H9 (cell line): ENCODE results near the gene ENOX1. TPM values are rescaled to one million over a fixed set of nuclear protein-coding genes. Genes with fewer than 3 reads are reported as not detected.

ENCODE experiments used
- DNase-seq: peaks from one replicate; pipeline ENCODE4 v3.0.0-alpha.2; 2017
- H2AFZ ChIP-seq: one replicate; pipeline ENCODE4 v1.6.1; 2013; ENCODE audit warnings: mild to moderate bottlenecking, low read length, control low read depth, moderate library complexity
- H2AK5ac ChIP-seq: 2 replicates; pipeline ENCODE4 v1.6.1; 2013; ENCODE audit warnings: low read length, control low read depth, mixed read lengths; ENCODE audit not compliant: insufficient read length
- H2BK120ac ChIP-seq: one replicate; pipeline ENCODE4 v1.6.1; 2013; ENCODE audit warnings: low read depth, mild to moderate bottlenecking, low read length, control low read depth, inconsistent platforms; ENCODE audit not compliant: poor library complexity, severe bottlenecking
- H2BK12ac ChIP-seq: 2 replicates; pipeline ENCODE4 v1.6.1; 2013; ENCODE audit warnings: low read length, control low read depth, mixed read lengths, low read depth; ENCODE audit not compliant: insufficient read length
- H2BK15ac ChIP-seq: 2 replicates; pipeline ENCODE4 v1.6.1; 2013; ENCODE audit warnings: low read depth, low read length, control low read depth
- H2BK20ac ChIP-seq: one replicate; pipeline ENCODE4 v1.6.1; 2013; ENCODE audit warnings: low read depth, mild to moderate bottlenecking, low read length, control low read depth, inconsistent platforms; ENCODE audit not compliant: poor library complexity, severe bottlenecking
- H2BK5ac ChIP-seq: 2 replicates; pipeline ENCODE4 v1.6.1; 2013; ENCODE audit warnings: low read length, control low read depth, mixed read lengths; ENCODE audit not compliant: insufficient read length
- H3K14ac ChIP-seq: 2 replicates; pipeline ENCODE4 v1.6.1; 2013; ENCODE audit warnings: low read length, control low read depth; ENCODE audit not compliant: insufficient read depth
- H3K18ac ChIP-seq: 2 replicates; pipeline ENCODE4 v1.6.1; 2013; ENCODE audit warnings: low read depth, mild to moderate bottlenecking, mixed read lengths, low read length, control low read depth; ENCODE audit not compliant: insufficient read length
- H3K23ac ChIP-seq: 2 replicates; pipeline ENCODE4 v1.6.1; 2013; ENCODE audit warnings: low read length, control low read depth, mixed read lengths, low read depth; ENCODE audit not compliant: insufficient read length
- H3K23me2 ChIP-seq: 2 replicates; pipeline ENCODE4 v1.6.1; 2013; ENCODE audit warnings: low read depth, mild to moderate bottlenecking, mixed read lengths, low read length, control low read depth; ENCODE audit not compliant: insufficient read length, poor library complexity, severe bottlenecking
- H3K27ac ChIP-seq: 2 replicates; pipeline ENCODE4 v1.5.1; 2013; ENCODE audit warnings: low read length, control low read depth, mixed read lengths, low read depth; ENCODE audit not compliant: insufficient read length
- H3K27me3 ChIP-seq: 2 replicates; pipeline ENCODE4 v1.6.1; 2013; ENCODE audit warnings: low read length, control low read depth, inconsistent platforms; ENCODE audit not compliant: insufficient read depth
- H3K4ac ChIP-seq: 2 replicates; pipeline ENCODE4 v1.6.1; 2013; ENCODE audit warnings: low read depth, mild to moderate bottlenecking, control low read depth, inconsistent platforms, low read length, moderate library complexity
- H3K4me1 ChIP-seq: 2 replicates; pipeline ENCODE4 v1.6.1; 2013; ENCODE audit warnings: low read length, control low read depth, inconsistent platforms; ENCODE audit not compliant: insufficient read depth
- H3K4me2 ChIP-seq: 2 replicates; pipeline ENCODE4 v1.6.1; 2013; ENCODE audit warnings: low read length, control low read depth, mixed read lengths; ENCODE audit not compliant: insufficient read length, insufficient read depth
- H3K56ac ChIP-seq: 2 replicates; pipeline ENCODE4 v1.6.1; 2013; ENCODE audit warnings: low read depth, mild to moderate bottlenecking, mixed read lengths, low read length, control low read depth; ENCODE audit not compliant: insufficient read length
- H3K79me1 ChIP-seq: 2 replicates; pipeline ENCODE4 v1.6.1; 2013; ENCODE audit warnings: low read depth, mild to moderate bottlenecking, moderate library complexity, low read length, control low read depth, inconsistent platforms; ENCODE audit not compliant: insufficient read depth, poor library complexity, severe bottlenecking
- H3K79me2 ChIP-seq: 2 replicates; pipeline ENCODE4 v1.6.1; 2013; ENCODE audit warnings: low read length, control low read depth, inconsistent platforms; ENCODE audit not compliant: insufficient read depth
- H3K9ac ChIP-seq: 2 replicates; pipeline ENCODE4 v1.6.1; 2013; ENCODE audit warnings: low read length, control low read depth, mixed read lengths; ENCODE audit not compliant: insufficient read length; ENCODE audit errors: extremely low read depth
- H3K9me3 ChIP-seq: one replicate; pipeline ENCODE4 v1.6.1; 2013; ENCODE audit warnings: low read depth, low read length, inconsistent platforms; ENCODE audit not compliant: control insufficient read depth
- H3T11ph ChIP-seq: one replicate; pipeline ENCODE4 v1.6.1; 2013; ENCODE audit warnings: mild to moderate bottlenecking, low read length, control low read depth, inconsistent platforms
- H4K20me1 ChIP-seq: one replicate; pipeline ENCODE4 v1.6.1; 2013; ENCODE audit not compliant: control insufficient read depth, insufficient read length, insufficient read depth
- H4K5ac ChIP-seq: 2 replicates; pipeline ENCODE4 v1.6.1; 2013; ENCODE audit warnings: low read depth, mild to moderate bottlenecking, mixed read lengths, low read length, control low read depth; ENCODE audit not compliant: insufficient read length
- H4K8ac ChIP-seq: replicated peaks from 2 replicates; pipeline ENCODE4 v1.6.1; 2013; ENCODE audit warnings: low read length, control low read depth, mixed read lengths, low read depth; ENCODE audit not compliant: insufficient read length
- H4K91ac ChIP-seq: 2 replicates; pipeline ENCODE4 v1.6.1; 2013; ENCODE audit warnings: low read depth, mild to moderate bottlenecking, moderate library complexity, mixed read lengths, low read length, control low read depth; ENCODE audit not compliant: insufficient read length
- H3K27ac Mint-ChIP-seq, 3 experiments: 2 replicates in 2 of 3; 3 replicates in 1 of 3; pipeline ENCODE4 v1.8.0; 2020 to 2021; ENCODE audit warnings: mixed read lengths in 3 of 3, mild to moderate bottlenecking in 1 of 3, moderate library complexity in 1 of 3
- H3K27me3 Mint-ChIP-seq: 2 replicates; pipeline ENCODE4 v1.8.0; 2021; ENCODE audit warnings: low read depth, mild to moderate bottlenecking, moderate library complexity, mixed read lengths
- H3K36me3 Mint-ChIP-seq, 3 experiments: 2 replicates in 2 of 3; 3 replicates in 1 of 3; pipeline ENCODE4 v1.8.0; 2020 to 2021; ENCODE audit warnings: low read depth in 3 of 3, mixed read lengths in 3 of 3; ENCODE audit not compliant: insufficient read depth in 1 of 3
- H3K4me1 Mint-ChIP-seq, 2 experiments: 2 replicates each; pipeline ENCODE4 v1.8.0; 2020; ENCODE audit warnings: mixed read lengths in 2 of 2
- H3K4me3 Mint-ChIP-seq, 2 experiments: 2 replicates in 1 of 2; 3 replicates in 1 of 2; pipeline ENCODE4 v1.8.0; 2020 to 2021; ENCODE audit warnings: mild to moderate bottlenecking in 2 of 2, mixed read lengths in 2 of 2, moderate library complexity in 1 of 2
- H3K9me3 Mint-ChIP-seq, 2 experiments: 2 replicates in 1 of 2; 3 replicates in 1 of 2; pipeline ENCODE4 v1.8.0; 2020; ENCODE audit warnings: mild to moderate bottlenecking in 2 of 2, mixed read lengths in 2 of 2, moderate library complexity in 1 of 2
- WGBS: extraction: QIAGEN DNeasy Blood & Tissue Kit; methylation state at CpG from one replicate; pipeline ENCODE4 v1.1.7; 2013; ENCODE audit warnings: missing lambda C conversion rate, low lambda C conversion rate, mixed read lengths; ENCODE audit not compliant: insufficient read length; ENCODE audit errors: extremely low coverage; 5-methylcytosine and 5-hydroxymethylcytosine counted together
- total RNA-seq: library from RNA; stranded (reverse); gene quantifications from 2 replicates; pipeline ENCODE4 v1.2.1, GENCODE V29; 2021
- TF ChIP-seq, protein P1 (sequence below): fragments of 200-600 bp; sonication (generic); conservative IDR thresholded peaks from 3 replicates; pipeline ENCODE4 v1.8.0; 2021; ENCODE audit warnings: antibody characterized with exemption, mild to moderate bottlenecking

Gene ENOX1
- total RNA-seq, 1 experiment from 2014 or later = 0.24 TPM

DNA sequence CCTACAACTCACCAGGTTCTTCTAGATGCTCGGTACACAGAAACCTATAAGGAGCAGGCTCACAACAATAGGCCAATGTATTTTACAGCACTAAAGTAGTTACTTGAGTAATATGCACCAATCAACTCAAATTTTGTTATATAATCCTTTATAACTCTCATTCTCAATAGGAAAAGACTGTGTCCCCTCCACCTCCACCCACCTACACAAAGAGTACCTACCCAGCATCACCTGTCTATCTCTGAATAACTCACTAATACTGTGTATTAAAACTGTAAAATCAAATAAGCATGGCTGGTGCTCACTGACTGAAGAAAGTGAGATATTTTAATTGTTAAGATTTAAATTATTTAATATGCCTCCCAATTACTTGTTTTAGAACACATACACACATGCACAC is 146.3 kb downstream of the ENOX1 start:
- no peaks in the 10 kb centered on the region for H3K23me2 ChIP-seq
- no peak overlapping the region for H3K27ac Mint-ChIP-seq
- no peak overlapping the region for H2BK20ac ChIP-seq
- H3K9me3 ChIP-seq = no peaks in the 10 kb centered on the region
- H3K79me2 ChIP-seq = no peaks in the 10 kb centered on the region
- H3K4me1 Mint-ChIP-seq = no peaks in the 10 kb centered on the region
- H3K36me3 Mint-ChIP-seq = no peaks in the 10 kb centered on the region; a peak in 1 of 7 replicates
- no peak overlapping the region for H3K27ac ChIP-seq
- H3K18ac ChIP-seq = no peak overlapping the region
- no peak overlapping the region for H3K4me2 ChIP-seq
- no peak overlapping the region for H2AK5ac ChIP-seq
- no peak overlapping the region for H3K56ac ChIP-seq
- H2BK5ac ChIP-seq = no peak overlapping the region
- H3K9ac ChIP-seq = no peak overlapping the region
- H4K8ac ChIP-seq = no peak overlapping the region
- H2BK120ac ChIP-seq = no peak overlapping the region
- H2BK15ac ChIP-seq = no peak overlapping the region
- H2AFZ ChIP-seq = no peak overlapping the region
- no peak overlapping the region for H3K4ac ChIP-seq
- DNase-seq = no peak
- H3K27me3 Mint-ChIP-seq = peaks cover 1% of the 10 kb centered on the region; the same call in 1 of the 2 replicates
- H4K91ac ChIP-seq = no peak overlapping the region
- H2BK12ac ChIP-seq = no peak overlapping the region
- no peaks in the 10 kb centered on the region for H3K79me1 ChIP-seq
- TF ChIP-seq, protein P1, sequence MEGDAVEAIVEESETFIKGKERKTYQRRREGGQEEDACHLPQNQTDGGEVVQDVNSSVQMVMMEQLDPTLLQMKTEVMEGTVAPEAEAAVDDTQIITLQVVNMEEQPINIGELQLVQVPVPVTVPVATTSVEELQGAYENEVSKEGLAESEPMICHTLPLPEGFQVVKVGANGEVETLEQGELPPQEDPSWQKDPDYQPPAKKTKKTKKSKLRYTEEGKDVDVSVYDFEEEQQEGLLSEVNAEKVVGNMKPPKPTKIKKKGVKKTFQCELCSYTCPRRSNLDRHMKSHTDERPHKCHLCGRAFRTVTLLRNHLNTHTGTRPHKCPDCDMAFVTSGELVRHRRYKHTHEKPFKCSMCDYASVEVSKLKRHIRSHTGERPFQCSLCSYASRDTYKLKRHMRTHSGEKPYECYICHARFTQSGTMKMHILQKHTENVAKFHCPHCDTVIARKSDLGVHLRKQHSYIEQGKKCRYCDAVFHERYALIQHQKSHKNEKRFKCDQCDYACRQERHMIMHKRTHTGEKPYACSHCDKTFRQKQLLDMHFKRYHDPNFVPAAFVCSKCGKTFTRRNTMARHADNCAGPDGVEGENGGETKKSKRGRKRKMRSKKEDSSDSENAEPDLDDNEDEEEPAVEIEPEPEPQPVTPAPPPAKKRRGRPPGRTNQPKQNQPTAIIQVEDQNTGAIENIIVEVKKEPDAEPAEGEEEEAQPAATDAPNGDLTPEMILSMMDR = no peak
- H4K20me1 ChIP-seq = no peaks in the 10 kb centered on the region
- no peak overlapping the region for H3K4me3 Mint-ChIP-seq
- no peaks in the 10 kb centered on the region for H3K27me3 ChIP-seq
- H3K4me1 ChIP-seq = no peaks in the 10 kb centered on the region
- no CpG with 5 or more reads among the region's 1 CpG for WGBS
- H4K5ac ChIP-seq = no peak overlapping the region
- no peak overlapping the region for H3T11ph ChIP-seq
- no peak overlapping the region for H3K14ac ChIP-seq
- H3K23ac ChIP-seq = no peak overlapping the region
- H3K9me3 Mint-ChIP-seq = no peaks in the 10 kb centered on the region
